Progenitor cell of endocrine pancreas (in vitro differentiated cells): ENCODE measurements around the gene SLC6A12. TPM values are rescaled to one million over a fixed set of nuclear protein-coding genes. Genes with fewer than 3 reads are reported as not detected.

ENCODE experiments used
- DNase-seq: peaks from one replicate; pipeline ENCODE4 v3.0.0; 2021; ENCODE audit warnings: low spot score; ENCODE audit not compliant: unreplicated experiment
- H3K27ac Mint-ChIP-seq: 2 replicates; pipeline ENCODE4 v1.8.0; 2021; ENCODE audit warnings: mild to moderate bottlenecking, moderate library complexity, mixed read lengths
- H3K27me3 Mint-ChIP-seq: 2 replicates; pipeline ENCODE4 v1.8.0; 2021; ENCODE audit warnings: mixed read lengths
- H3K36me3 Mint-ChIP-seq: 2 replicates; pipeline ENCODE4 v1.8.0; 2022; ENCODE audit warnings: mixed read lengths; ENCODE audit not compliant: insufficient read depth
- H3K4me1 Mint-ChIP-seq: 2 replicates; pipeline ENCODE4 v1.8.0; 2021; ENCODE audit warnings: low read depth, mixed read lengths
- H3K4me3 Mint-ChIP-seq: 2 replicates; pipeline ENCODE4 v1.8.0; 2021; ENCODE audit warnings: low read depth, mild to moderate bottlenecking, moderate library complexity, mixed read lengths
- H3K9me3 Mint-ChIP-seq: 2 replicates; pipeline ENCODE4 v1.8.0; 2021; ENCODE audit warnings: low read depth, mixed read lengths
- CTCF ChIP-seq: fragments of 200-600 bp; sonication (generic); IDR thresholded peaks from one replicate; pipeline ENCODE4 v1.5.0; 2021; ENCODE audit warnings: antibody characterized with exemption, mild to moderate bottlenecking; ENCODE audit not compliant: unreplicated experiment
- total RNA-seq: library from RNA; stranded (reverse); gene quantifications from 2 replicates; pipeline ENCODE4 v1.2.1, GENCODE V29; 2021

The SLC6A12 gene
- total RNA-seq, 1 donor from 2014 or later, result 3.1 TPM

DNA sequence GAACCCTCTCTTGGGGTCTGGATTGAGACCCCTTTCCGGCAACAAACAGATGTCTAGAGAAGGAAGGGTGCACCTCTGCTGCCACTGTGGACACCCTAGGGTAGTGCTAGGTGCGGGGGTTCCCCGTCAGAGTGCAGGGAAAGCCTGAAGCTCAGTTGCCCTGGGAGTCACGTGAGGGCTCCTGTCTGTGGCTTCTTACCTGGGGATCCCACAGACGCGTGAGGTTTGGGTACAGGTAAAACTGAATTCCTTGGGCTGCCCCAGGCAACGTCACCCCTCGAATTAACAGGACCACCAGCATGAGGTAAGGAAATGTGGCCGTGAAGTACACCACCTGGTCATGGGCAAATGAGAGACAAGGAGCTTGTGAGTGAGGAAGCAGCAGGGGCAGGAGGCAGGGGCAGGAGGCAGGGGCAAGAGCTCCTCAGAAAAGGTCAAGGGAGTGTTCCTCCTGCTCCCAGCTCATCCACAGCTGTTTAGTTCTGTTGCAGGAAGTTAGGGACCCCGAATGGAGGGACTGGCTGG lies 21.0 kb upstream of the SLC6A12 start:
- no peak for DNase-seq
- Mint-ChIP-seq H3K9me3 (peaks cover 17% of the 10 kb centered on the region), H3K36me3 (peaks cover 3% of the 10 kb centered on the region), H3K4me1 (no peaks in the 10 kb centered on the region), H3K27ac (no peak overlapping the region), H3K4me3 (no peak overlapping the region), H3K27me3 (peaks cover 3% of the 10 kb centered on the region)
- no peak for TF ChIP-seq CTCF

DNA sequence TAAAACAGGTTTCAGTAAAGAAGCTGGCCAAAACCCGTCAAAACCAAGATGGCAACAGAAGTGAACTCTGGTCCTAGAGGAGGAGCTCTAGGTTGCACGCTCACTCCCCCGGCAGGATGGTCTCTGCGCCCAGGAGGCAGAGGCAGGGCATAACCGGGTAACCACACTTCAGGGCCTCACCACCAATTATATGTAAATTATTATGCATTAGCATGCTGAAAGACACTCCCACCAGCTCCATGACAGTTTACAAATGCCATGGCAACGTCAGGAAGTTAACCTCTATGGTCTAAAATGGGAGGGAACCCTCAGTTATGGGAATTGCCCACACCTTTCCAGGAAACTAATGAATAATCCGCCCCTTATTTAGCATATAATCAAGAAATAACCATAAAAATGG lies 20.1 kb upstream of the SLC6A12 start:
- no peak for DNase-seq
- Mint-ChIP-seq H3K27ac (no peak overlapping the region), H3K4me3 (no peak overlapping the region), H3K9me3 (peaks cover 17% of the 10 kb centered on the region), H3K27me3 (peaks cover 6% of the 10 kb centered on the region), H3K36me3 (peaks cover 3% of the 10 kb centered on the region), H3K4me1 (peaks cover 2% of the 10 kb centered on the region)
- TF ChIP-seq CTCF, result no peak

GRCh38 chr12:233615-233968 lies 19.6 kb upstream of the SLC6A12 start:
- peaks cover 10% of the 10 kb centered on the region for H3K27me3 Mint-ChIP-seq
- no peak overlapping the region for H3K4me3 Mint-ChIP-seq
- no peak for TF ChIP-seq CTCF
- no peak for DNase-seq
- H3K27ac Mint-ChIP-seq, result no peak overlapping the region
- peaks cover 2% of the 10 kb centered on the region for H3K4me1 Mint-ChIP-seq
- peaks cover 3% of the 10 kb centered on the region for H3K36me3 Mint-ChIP-seq
- peaks cover 17% of the 10 kb centered on the region for H3K9me3 Mint-ChIP-seq

DNA sequence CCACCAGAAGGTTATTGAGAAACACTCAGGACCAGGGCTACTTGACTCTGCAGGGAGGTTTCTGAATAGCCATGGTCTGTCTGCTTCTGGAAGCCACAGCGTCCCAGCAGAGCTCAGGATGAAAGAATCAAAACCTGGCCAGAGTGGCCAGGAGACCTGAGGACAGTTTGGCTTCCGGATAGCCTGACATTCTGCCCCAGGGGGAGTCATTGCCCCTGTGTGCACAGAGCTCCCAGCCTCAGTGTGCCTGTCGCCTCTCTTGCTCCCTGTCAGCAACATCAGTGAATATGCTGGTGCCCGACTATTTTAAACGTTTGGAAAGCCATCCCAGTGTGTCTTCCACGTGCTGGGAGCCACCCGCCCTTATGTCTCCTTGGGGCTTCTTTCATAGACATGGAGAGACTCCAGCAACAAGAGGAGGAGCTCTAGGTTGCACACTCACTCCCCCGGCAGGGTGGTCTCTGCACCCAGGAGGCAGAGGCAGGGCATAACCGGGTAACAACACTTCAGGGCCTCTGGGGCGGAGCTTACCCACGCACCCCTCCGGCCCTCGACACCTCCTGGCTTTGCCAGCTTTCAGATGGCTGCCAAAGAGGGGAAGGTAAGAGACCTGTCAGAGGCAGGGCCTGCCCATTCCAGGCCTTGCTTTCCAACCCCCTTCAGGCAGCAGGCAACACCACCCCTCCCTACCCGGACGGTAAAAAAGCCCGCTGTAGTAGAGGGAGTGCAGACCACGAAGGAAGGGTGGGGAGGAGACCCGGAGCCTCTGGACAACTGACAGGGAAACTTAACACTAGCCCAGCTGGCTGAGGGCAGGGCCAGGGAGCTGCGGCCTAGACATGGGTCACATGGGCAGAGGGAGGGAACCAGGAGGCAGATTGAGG lies 19.0 kb upstream of the SLC6A12 start:
- H3K4me1 Mint-ChIP-seq, result peaks cover 2% of the 10 kb centered on the region
- H3K27ac Mint-ChIP-seq, result no peak overlapping the region
- peaks cover 3% of the 10 kb centered on the region for H3K36me3 Mint-ChIP-seq
- H3K9me3 Mint-ChIP-seq, result peaks cover 17% of the 10 kb centered on the region
- TF ChIP-seq CTCF, result no peak
- no peak for DNase-seq
- peaks cover 15% of the 10 kb centered on the region for H3K27me3 Mint-ChIP-seq
- no peak overlapping the region for H3K4me3 Mint-ChIP-seq

DNA sequence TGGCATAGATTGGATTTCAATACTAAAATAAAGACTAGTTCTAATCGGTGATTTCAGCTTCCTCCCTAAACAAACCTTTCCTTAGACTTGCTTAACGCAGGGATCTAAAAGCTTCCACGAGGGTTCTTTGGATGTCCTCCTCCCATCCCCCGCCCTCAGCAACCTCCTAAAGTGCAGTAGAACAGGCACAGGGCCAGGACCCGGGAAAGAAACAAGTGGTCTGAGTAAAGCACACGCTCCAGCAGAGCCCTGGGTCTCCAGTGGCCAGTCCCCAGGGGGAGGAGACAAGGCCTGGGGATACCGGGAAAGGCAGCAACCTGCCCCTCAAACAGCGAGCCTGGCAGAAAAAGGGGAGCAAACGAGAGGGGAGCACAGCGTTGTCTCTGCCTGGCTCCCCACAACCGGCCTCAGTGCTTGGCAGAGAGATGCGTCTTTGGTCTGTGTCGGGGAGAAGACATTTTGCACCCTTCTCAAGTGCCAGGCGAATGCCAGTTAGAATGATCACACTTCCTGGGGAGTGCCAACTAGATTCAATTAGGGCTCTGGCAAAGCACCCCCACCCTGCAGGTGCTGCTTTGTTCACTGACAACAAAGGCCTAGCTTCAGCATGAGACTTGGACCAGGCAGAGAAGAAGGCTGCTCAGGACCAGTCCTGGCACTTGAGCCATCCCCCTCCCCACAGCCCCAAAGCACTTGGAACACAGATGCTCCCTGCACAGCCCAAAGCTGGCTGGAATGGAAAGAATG lies 17.1 kb upstream of the SLC6A12 start:
- no peak overlapping the region for H3K27ac Mint-ChIP-seq
- peaks cover 2% of the 10 kb centered on the region for H3K4me1 Mint-ChIP-seq
- TF ChIP-seq CTCF, result no peak
- H3K9me3 Mint-ChIP-seq, result peaks cover 12% of the 10 kb centered on the region
- H3K27me3 Mint-ChIP-seq, result peaks cover 23% of the 10 kb centered on the region
- DNase-seq, result no peak
- peaks cover 2% of the 10 kb centered on the region for H3K36me3 Mint-ChIP-seq
- H3K4me3 Mint-ChIP-seq, result no peak overlapping the region
